GM12878 (cell line): Measurements from ENCODE around the gene RAMACL. TPM values are rescaled to one million over a fixed set of nuclear protein-coding genes. Genes with fewer than 3 reads are reported as not detected.
"Not testable (repeated sequence)": the region's sequence is repeated elsewhere in the genome, so short reads cannot be mapped to it uniquely, and the experiment has no call there.

Source experiments
- ATAC-seq: fragments of 200-7000 bp; cut with Tn5 transposase; 3 replicates; pipeline ENCODE4 v1.9.1; 2020; ENCODE audit warnings: mild to moderate bottlenecking, moderate library complexity
- BruUV-seq: library from RNA; stranded (reverse); fragments of 400-500 nt; replicated peaks from 2 replicates; lab custom pipeline; 2021; lab: Mats Ljungman, UMichigan
- CTCF ChIA-PET: fragments of 300-600 bp; sonication (Branson Sonifier 250); formaldehyde crosslinking; extraction: SDS; loops from one replicate; lab custom pipeline; 2021; ENCODE audit warnings: inconsistent platforms; lab: Yijun Ruan, JAX
- POLR2A ChIA-PET: fragments of 350-600 bp; formaldehyde crosslinking; extraction: SDS; loops from one replicate; lab custom pipeline; 2021; ENCODE audit warnings: inconsistent platforms; lab: Charles Lee
- RAD21 ChIA-PET: fragments of 300-600 bp; sonication (Branson Sonifier 250); formaldehyde crosslinking; loops from one replicate; lab custom pipeline; 2023; ENCODE audit warnings: antibody characterized with exemption; ENCODE audit not compliant: unreplicated experiment; lab: Charles Lee
- SMC1A ChIA-PET: fragments of 300-600 bp; sonication (Branson Sonifier 250); formaldehyde crosslinking; loops from one replicate; lab custom pipeline; 2023; ENCODE audit not compliant: unreplicated experiment, uncharacterized antibody; lab: Charles Lee
- DNase-seq: peaks from one replicate; pipeline ENCODE4 v3.0.0-alpha.2; 2011; ENCODE audit warnings: low read depth, low spot score
- FAIRE-seq: peaks from 3 replicates; lab custom pipeline; 2011; peaks lifted over from hg19 to GRCh38; lab: Jason Lieb, UNC
- H2AFZ ChIP-seq: 2 replicates; pipeline ENCODE4 v1.6.0; 2011; ENCODE audit warnings: low read depth, low read length, control low read depth; ENCODE audit not compliant: control insufficient read depth
- H3K27ac ChIP-seq: 2 replicates; pipeline ENCODE4 v1.5.1; 2011; ENCODE audit warnings: control low read depth; ENCODE audit not compliant: control insufficient read depth, insufficient read depth
- H3K27me3 ChIP-seq, 2 experiments: replicated peaks in 1 of 2; 2 replicates each; pipeline versions ENCODE4 v1.6.0 to v1.6.1; 2011; ENCODE audit warnings: low read length in 1 of 2; ENCODE audit not compliant: control insufficient read depth in 2 of 2, insufficient read depth in 2 of 2
- H3K36me3 ChIP-seq, 2 experiments: 2 replicates each; pipeline ENCODE4 v1.5.1; 2011; ENCODE audit warnings: low read length in 1 of 2; ENCODE audit not compliant: control insufficient read depth in 2 of 2, insufficient read depth in 2 of 2
- H3K4me1 ChIP-seq: 2 replicates; pipeline ENCODE4 v1.6.1; 2011; ENCODE audit warnings: mild to moderate bottlenecking, low read length, moderate library complexity, mixed read lengths; ENCODE audit not compliant: control insufficient read depth, insufficient read depth
- H3K4me2 ChIP-seq: 2 replicates; pipeline ENCODE4 v1.6.0; 2011; ENCODE audit warnings: control low read depth; ENCODE audit not compliant: control insufficient read depth, insufficient read depth
- H3K4me3 ChIP-seq: fragments of 200-600 bp; sonication (generic); 2 replicates; pipeline ENCODE4 v1.5.1; 2016
- H3K79me2 ChIP-seq: 2 replicates; pipeline ENCODE4 v1.6.0; 2011; ENCODE audit warnings: low read length; ENCODE audit not compliant: control insufficient read depth, insufficient read depth
- H3K9ac ChIP-seq: 2 replicates; pipeline ENCODE4 v1.8.0; 2011; ENCODE audit warnings: low read length, control low read depth, mixed read lengths; ENCODE audit not compliant: control insufficient read depth, insufficient read depth
- H3K9me3 ChIP-seq: replicated peaks from 3 replicates; pipeline ENCODE4 v1.5.1; 2011; ENCODE audit warnings: mild to moderate bottlenecking, low read length; ENCODE audit not compliant: control insufficient read depth, insufficient read depth
- H4K20me1 ChIP-seq: 2 replicates; pipeline ENCODE4 v1.6.0; 2011; ENCODE audit not compliant: control insufficient read depth, insufficient read depth
- CHD1 ChIP-seq: IDR thresholded peaks from 2 replicates; pipeline ENCODE4 v1.6.1; 2012; ENCODE audit warnings: low read depth, low read length, improper control_type of control experiment
- CREM ChIP-seq: IDR thresholded peaks from 2 replicates; pipeline ENCODE4 v1.6.1; 2014; ENCODE audit warnings: antibody characterized with exemption, low read depth
- FOS ChIP-seq: IDR thresholded peaks from 3 replicates; pipeline ENCODE4 v1.6.1; 2011; ENCODE audit warnings: borderline replicate concordance; ENCODE audit not compliant: insufficient read length; ENCODE audit errors: extremely low read depth
- HCFC1 ChIP-seq: fragments of 150-350 bp; IDR thresholded peaks from 2 replicates; pipeline ENCODE4 v1.6.1; 2014; ENCODE audit warnings: low read length
- KLF5 ChIP-seq: fragments of 450-650 bp; IDR thresholded peaks from 2 replicates; pipeline ENCODE4 v1.6.1; 2014; ENCODE audit warnings: mild to moderate bottlenecking; ENCODE audit not compliant: partially characterized antibody
- PAX8 ChIP-seq: fragments of 450-650 bp; IDR thresholded peaks from 2 replicates; pipeline ENCODE4 v1.6.1; 2017; ENCODE audit warnings: mild to moderate bottlenecking, moderate library complexity
- SIN3A ChIP-seq: IDR thresholded peaks from 2 replicates; pipeline ENCODE4 v1.6.1; 2012; ENCODE audit warnings: low read depth, low read length, improper control_type of control experiment
- SIX5 ChIP-seq: IDR thresholded peaks from 2 replicates; pipeline ENCODE4 v1.6.1; 2011; ENCODE audit warnings: mild to moderate bottlenecking, low read depth, low read length, moderate library complexity; ENCODE audit not compliant: severe bottlenecking
- USF1 ChIP-seq: IDR thresholded peaks from 2 replicates; pipeline ENCODE4 v1.6.1; 2011; ENCODE audit warnings: borderline replicate concordance, low read depth, mild to moderate bottlenecking, moderate library complexity, mixed read lengths, low read length; ENCODE audit not compliant: insufficient read depth; ENCODE audit errors: extremely low read length
- WGBS: methylation state at CpG from one replicate; pipeline ENCODE4 v1.1.6; 2016; ENCODE audit warnings: low lambda C conversion rate; ENCODE audit not compliant: insufficient replicate concordance, insufficient coverage; ENCODE audit errors: missing lambda C conversion rate; 5-methylcytosine and 5-hydroxymethylcytosine counted together
- in situ Hi-C: fragments of 300-500 bp; cut with MboI; formaldehyde crosslinking; loops from 9 replicates; pipeline ENCODE4 v1.14.3; 2018; ENCODE audit warnings: mixed read lengths
- intact Hi-C: fragments of 100-400 bp; cut with micrococcal nuclease; formaldehyde crosslinking; loops from one replicate; pipeline ENCODE4 v1.14.2; 2022; ENCODE audit not compliant: unreplicated experiment
- polyA plus RNA-seq, 11 experiments: library from polyadenylated mRNA; depleted of rRNA in 4 of 11; unstranded in 6 of 11; stranded (reverse) in 5 of 11; fragments of >200 nt; fragmentation: Nextera tagmentation in 4 of 11; fragmentation: Illumina TruSeq in 1 of 11; extraction: Ambion mirVana in 4 of 11; extraction: Trizol in 1 of 11; gene quantifications; 1 replicate in 1 of 11; 2 replicates in 10 of 11; pipeline versions ENCODE4 v1.2.1 to v1.2.3, GENCODE V29; 2011 to 2016; ENCODE audit warnings: inconsistent platforms in 2 of 11, missing spikeins in 2 of 11, low read depth in 1 of 11
- total RNA-seq, 4 experiments: library from RNA; depleted of rRNA in 3 of 4; stranded (reverse); fragments of >200 nt in 3 of 4; fragmentation: Illumina TruSeq in 1 of 4; extraction: Trizol in 1 of 4; gene quantifications; 2 replicates each; pipeline versions ENCODE4 v1.2.1 to v1.2.3, GENCODE V29; 2013 to 2021

The RAMACL gene
- total and polyA plus RNA-seq, 10 of the 15 experiments (the other 5 are each of a cell fraction or from before 2014, with no cell fraction given), result 0.09 to 1.3 (median 0.31) TPM; not detected in 1

- TF ChIP-seq FOS, result peak; percentile 45
- TF ChIP-seq CREM, result peak; percentile 52; the same call in 1 of the 2 replicates
- peak; percentile 88 for TF ChIP-seq SIX5
- TF ChIP-seq HCFC1, result peak; percentile 87
- TF ChIP-seq USF1, result peak; percentile 92
- no peak for TF ChIP-seq PAX8
These were observed at the start of gene RAMACL (continued) for GRCh38 chr6:166586424-166587156.

- ChIA-PET CTCF (no interaction called here), SMC1A (no interaction called here), RAD21 (no interaction called here), POLR2A (no interaction called here)
- no peaks in the 10 kb centered on the region for H3K27me3 ChIP-seq
- H3K79me2 ChIP-seq, result no peaks in the 10 kb centered on the region
- in situ Hi-C loops (no loop called here), intact Hi-C loops (no loop called here)
- no peak for TF ChIP-seq SIN3A
- no peak for TF ChIP-seq KLF5
- no peak for TF ChIP-seq CHD1
- no peaks in the 10 kb centered on the region for H4K20me1 ChIP-seq
- no peak overlapping the region for H2AFZ ChIP-seq
- H3K27ac ChIP-seq, result no peak overlapping the region
- H3K9ac ChIP-seq, result no peak overlapping the region
- no peaks in the 10 kb centered on the region for H3K9me3 ChIP-seq
- no peak overlapping the region for H3K4me2 ChIP-seq
- ATAC-seq (no peak), DNase-seq (no peak), FAIRE-seq (no peak)
- 56% methylated on average over 20 of the region's 20 CpGs for WGBS
- peaks cover 7% of the 10 kb centered on the region for H3K4me1 ChIP-seq
- H3K36me3 ChIP-seq, result no peaks in the 10 kb centered on the region
- no peak overlapping the region for H3K4me3 ChIP-seq
- BruUV-seq, result no TSS peak
These were observed 48.8 kb upstream of the RAMACL start for GRCh38 chr6:166635013-166635970.

- WGBS, result 44% methylated on average over 4 of the region's 4 CpGs
- ATAC-seq, H4K20me1 ChIP-seq, FAIRE-seq, H2AFZ ChIP-seq, RAD21 ChIA-PET, BruUV-seq, intact Hi-C loops, CTCF ChIA-PET, in situ Hi-C loops, H3K36me3 ChIP-seq, SMC1A ChIA-PET, DNase-seq, H3K27me3 ChIP-seq, H3K27ac ChIP-seq, H3K79me2 ChIP-seq, H3K9me3 ChIP-seq, H3K9ac ChIP-seq, H3K4me3 ChIP-seq, H3K4me1 ChIP-seq, POLR2A ChIA-PET, H3K4me2 ChIP-seq: not testable (repeated sequence)
These were observed 48.1 kb upstream of the RAMACL start for GRCh38 chr6:166634581-166634980.
